Sigmoid colon (tissue), 7 donors: ENCODE data around the gene HBB. TPM values are rescaled to one million over a fixed set of nuclear protein-coding genes. Genes with fewer than 3 reads are reported as not detected.

Experiments used
- DNase-seq: peaks from one replicate; pipeline ENCODE4 v3.0.0-alpha.2; 2019
- H3K27ac ChIP-seq, 4 donors: fragments of 200-600 bp; sonication (generic); one replicate each; pipeline ENCODE4 v1.5.1; 2016 to 2019; ENCODE audit warnings: mild to moderate bottlenecking in 1 of 4
- H3K27me3 ChIP-seq, 3 donors: fragments of 200-600 bp; sonication (generic); one replicate each; pipeline ENCODE4 v1.5.1; 2019; ENCODE audit warnings: mild to moderate bottlenecking in 1 of 3
- H3K36me3 ChIP-seq, 4 donors: fragments of 200-600 bp; sonication (generic); one replicate each; pipeline ENCODE4 v1.5.1; 2016 to 2019
- H3K4me1 ChIP-seq, 4 donors: fragments of 200-600 bp; sonication (generic); one replicate each; pipeline ENCODE4 v1.5.1; 2017 to 2019
- H3K4me3 ChIP-seq, 4 donors: fragments of 200-600 bp; sonication (generic); one replicate each; pipeline ENCODE4 v1.5.1; 2017 to 2019; ENCODE audit warnings: mild to moderate bottlenecking in 2 of 4, moderate library complexity in 1 of 4
- H3K9me3 ChIP-seq, 4 donors: fragments of 200-600 bp in 3 of 4; sonication (generic) in 3 of 4; one replicate each; pipeline versions ENCODE4 v1.5.1 to v1.6.1; 2013 to 2019
- EP300 ChIP-seq, 4 donors: sonication (generic); formaldehyde crosslinking; IDR thresholded peaks; one replicate each; pipeline ENCODE4 v1.6.1; 2017; ENCODE audit warnings: antibody characterized with exemption in 4 of 4
- POLR2A ChIP-seq, 2 donors: fragments of 450-650 bp; IDR thresholded peaks; one replicate each; pipeline ENCODE4 v1.6.1; 2016; ENCODE audit warnings: antibody characterized with exemption in 2 of 2, mild to moderate bottlenecking in 2 of 2, moderate library complexity in 2 of 2
- POLR2AphosphoS5 ChIP-seq, 4 donors: sonication (generic); formaldehyde crosslinking; IDR thresholded peaks; one replicate each; pipeline ENCODE4 v1.6.1; 2017; ENCODE audit warnings: antibody characterized with exemption in 4 of 4
- WGBS, 2 donors: extraction: QIAGEN DNeasy Blood & Tissue Kit; methylation state at CpG; one replicate each; pipeline ENCODE4 v1.1.7; 2013; 5-methylcytosine and 5-hydroxymethylcytosine counted together
- intact Hi-C: fragments of 100-400 bp; cut with DNase I; formaldehyde crosslinking; loops from one replicate; pipeline ENCODE4 v1.15.1; 2023
- polyA plus RNA-seq, 3 donors: library from polyadenylated mRNA; stranded (reverse); fragments of 200-250 nt; gene quantifications; one replicate each; pipeline ENCODE4 v1.2.3, GENCODE V29; 2013
- total RNA-seq, 4 donors: library from RNA; depleted of rRNA; stranded (reverse); fragments of >200 nt; gene quantifications; one replicate each; pipeline ENCODE4 v1.1.0, GENCODE V29; 2016
- TF ChIP-seq, protein P1 (sequence below), 4 experiments: fragments of 450-650 bp in 3 of 4; fragments of 200-600 bp in 1 of 4; IDR thresholded peaks; one replicate each; pipeline ENCODE4 v1.5.1; 2016 to 2019; ENCODE audit warnings: antibody characterized with exemption in 4 of 4, mild to moderate bottlenecking in 3 of 4, moderate library complexity in 2 of 4
- donor health status: healthy with polysubstance abuse.
- donor health status: Bipolar disorder and iron deficiency.
- donor health status: healthy.

The HBB gene
- total and polyA plus RNA-seq, 7 donors = 1.6 to 57.3 (median 3.5) TPM; not detected in 1

DNA sequence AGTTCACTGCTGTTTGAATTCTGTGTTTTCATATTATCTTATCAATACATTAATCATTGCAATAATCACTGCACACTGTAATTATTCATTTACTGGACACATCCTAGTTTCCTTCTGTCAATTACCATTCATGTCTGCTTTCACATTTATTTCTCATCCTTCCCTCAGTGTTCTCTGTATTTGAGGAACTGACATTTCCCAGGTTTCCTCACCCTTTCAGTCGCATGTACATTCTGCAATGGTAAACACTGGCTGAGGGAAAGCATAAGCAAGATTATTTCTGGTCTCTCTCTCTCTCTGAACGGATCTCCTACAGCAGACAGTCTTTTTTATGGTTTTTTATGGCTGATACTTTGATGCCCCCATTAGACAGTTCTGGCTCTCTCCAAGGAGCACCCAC, 11.6 kb upstream of the HBB start:
- no peak overlapping the region for H3K4me3 ChIP-seq
- H3K9me3 ChIP-seq = no peaks in the 10 kb centered on the region
- H3K4me1 ChIP-seq = no peaks in the 10 kb centered on the region
- no peaks in the 10 kb centered on the region for H3K36me3 ChIP-seq
- intact Hi-C loops = no loop called here
- no peaks in the 10 kb centered on the region for H3K27me3 ChIP-seq
- H3K27ac ChIP-seq = no peak overlapping the region
- TF ChIP-seq POLR2A (IDR thresholded peaks at IDR 0.05) = no peak
- no peak for TF ChIP-seq POLR2AphosphoS5 (IDR thresholded peaks at IDR 0.05)
- no peak for TF ChIP-seq EP300 (IDR thresholded peaks at IDR 0.05)
- TF ChIP-seq, protein P1, sequence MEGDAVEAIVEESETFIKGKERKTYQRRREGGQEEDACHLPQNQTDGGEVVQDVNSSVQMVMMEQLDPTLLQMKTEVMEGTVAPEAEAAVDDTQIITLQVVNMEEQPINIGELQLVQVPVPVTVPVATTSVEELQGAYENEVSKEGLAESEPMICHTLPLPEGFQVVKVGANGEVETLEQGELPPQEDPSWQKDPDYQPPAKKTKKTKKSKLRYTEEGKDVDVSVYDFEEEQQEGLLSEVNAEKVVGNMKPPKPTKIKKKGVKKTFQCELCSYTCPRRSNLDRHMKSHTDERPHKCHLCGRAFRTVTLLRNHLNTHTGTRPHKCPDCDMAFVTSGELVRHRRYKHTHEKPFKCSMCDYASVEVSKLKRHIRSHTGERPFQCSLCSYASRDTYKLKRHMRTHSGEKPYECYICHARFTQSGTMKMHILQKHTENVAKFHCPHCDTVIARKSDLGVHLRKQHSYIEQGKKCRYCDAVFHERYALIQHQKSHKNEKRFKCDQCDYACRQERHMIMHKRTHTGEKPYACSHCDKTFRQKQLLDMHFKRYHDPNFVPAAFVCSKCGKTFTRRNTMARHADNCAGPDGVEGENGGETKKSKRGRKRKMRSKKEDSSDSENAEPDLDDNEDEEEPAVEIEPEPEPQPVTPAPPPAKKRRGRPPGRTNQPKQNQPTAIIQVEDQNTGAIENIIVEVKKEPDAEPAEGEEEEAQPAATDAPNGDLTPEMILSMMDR (IDR thresholded peaks at IDR 0.05) = no peak
- WGBS, 2 donors = 35 to 52% methylated on average over 2 of the region's 2 CpGs
- DNase-seq = no peak

DNA sequence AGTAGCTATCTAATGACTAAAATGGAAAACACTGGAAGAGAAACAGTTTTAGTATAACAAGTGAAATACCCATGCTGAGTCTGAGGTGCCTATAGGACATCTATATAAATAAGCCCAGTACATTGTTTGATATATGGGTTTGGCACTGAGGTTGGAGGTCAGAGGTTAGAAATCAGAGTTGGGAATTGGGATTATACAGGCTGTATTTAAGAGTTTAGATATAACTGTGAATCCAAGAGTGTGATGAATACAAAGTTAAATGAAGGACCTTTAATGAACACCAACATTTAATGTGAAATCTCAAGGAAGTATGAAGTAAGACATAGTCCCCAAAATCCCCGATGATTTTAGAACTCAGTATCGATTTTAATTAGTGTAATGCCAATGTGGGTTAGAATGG, 10.5 kb upstream of the HBB start:
- Histone ChIP-seq H3K27ac (no peak overlapping the region), H3K4me1 (no peaks in the 10 kb centered on the region), H3K9me3 (no peaks in the 10 kb centered on the region), H3K4me3 (no peak overlapping the region), H3K27me3 (no peaks in the 10 kb centered on the region), H3K36me3 (no peaks in the 10 kb centered on the region)
- 85 to 90% methylated on average over 2 of the region's 2 CpGs for WGBS, 2 donors
- intact Hi-C loops = no loop called here
- DNase-seq = no peak
- no peak for TF ChIP-seq EP300 (IDR thresholded peaks at IDR 0.05)
- no peak for TF ChIP-seq POLR2AphosphoS5 (IDR thresholded peaks at IDR 0.05)
- no peak for TF ChIP-seq POLR2A (IDR thresholded peaks at IDR 0.05)
- TF ChIP-seq, protein P1 (IDR thresholded peaks at IDR 0.05) = no peak

GRCh38 chr11:5235364-5236095, 8.7 kb upstream of the HBB start:
- Histone ChIP-seq H3K27ac (no peak overlapping the region), H3K27me3 (no peaks in the 10 kb centered on the region), H3K9me3 (no peaks in the 10 kb centered on the region), H3K4me3 (no peak overlapping the region), H3K36me3 (no peaks in the 10 kb centered on the region), H3K4me1 (no peaks in the 10 kb centered on the region)
- intact Hi-C loops = no loop called here
- no peak for DNase-seq
- 77 to 87% methylated on average over 5 of the region's 5 CpGs for WGBS, 2 donors
- TF ChIP-seq, protein P1 (IDR thresholded peaks at IDR 0.05) = no peak
- no peak for TF ChIP-seq POLR2A (IDR thresholded peaks at IDR 0.05)
- TF ChIP-seq EP300 (IDR thresholded peaks at IDR 0.05) = no peak
- TF ChIP-seq POLR2AphosphoS5 (IDR thresholded peaks at IDR 0.05) = no peak

- no peak within 1 kb of the TSS for H3K4me3 ChIP-seq
- no peak for DNase-seq
- intact Hi-C loops = no loop called here
- H3K27me3 ChIP-seq = no peaks in the 10 kb centered on the region
- no peak for TF ChIP-seq POLR2A (IDR thresholded peaks at IDR 0.05)
- no peaks in the 10 kb centered on the region for H3K4me1 ChIP-seq
- no peaks in the 10 kb centered on the region for H3K36me3 ChIP-seq
- 39 to 61% methylated on average over 2 of the region's 2 CpGs for WGBS, 2 donors
- no peak within 1 kb of the TSS for H3K27ac ChIP-seq
- no peaks in the 10 kb centered on the region for H3K9me3 ChIP-seq
Measured at GRCh38 chr11:5234381-5234834, 7.5 kb upstream of the HBB start, which contains the start of gene HBD. TSS of gene HBD (minus strand) at chr11:5234483. CDS start at chr11:5234433, 50 bp downstream.

- whole genome bisulfite sequencing, 2 donors = 31 to 79% methylated on average over 1 of the region's 1 CpG
- Histone ChIP-seq H3K27me3 (no peaks in the 10 kb centered on the region), H3K4me3 (no peak overlapping the region), H3K9me3 (no peaks in the 10 kb centered on the region), H3K4me1 (no peaks in the 10 kb centered on the region), H3K36me3 (no peaks in the 10 kb centered on the region), H3K27ac (no peak overlapping the region)
- intact Hi-C loops = no loop called here
- TF ChIP-seq EP300 (IDR thresholded peaks at IDR 0.05) (no peak), POLR2AphosphoS5 (IDR thresholded peaks at IDR 0.05) (no peak), POLR2A (IDR thresholded peaks at IDR 0.05) (no peak)
- TF ChIP-seq, protein P1 (IDR thresholded peaks at IDR 0.05) = no peak
- no peak for DNase-seq
Measured at GRCh38 chr11:5233307-5233706, 6.4 kb upstream of the HBB start.
